HepG2 (cell line): ENCODE results near the gene PLCXD1. TPM values are rescaled to one million over a fixed set of nuclear protein-coding genes. Genes with fewer than 3 reads are reported as not detected.

Source experiments
- ATAC-seq: fragments of 200-7000 bp; cut with Tn5 transposase; 3 replicates; pipeline ENCODE4 v1.9.1; 2020; ENCODE audit warnings: mild to moderate bottlenecking, moderate library complexity
- BruUV-seq: library from RNA; stranded (reverse); fragments of 400-500 nt; replicated peaks from 2 replicates; lab custom pipeline; 2021; lab: Mats Ljungman, UMichigan
- CTCF ChIA-PET: fragments of 300-600 bp; formaldehyde crosslinking; extraction: SDS; loops from one replicate; lab custom pipeline; 2021; ENCODE audit warnings: low total read pairs, inconsistent platforms, low intra/inter-chr PET ratio; lab: Yijun Ruan, JAX
- POLR2A ChIA-PET: fragments of 350-600 bp; sonication (Branson Sonifier 250); formaldehyde crosslinking; loops from one replicate; lab custom pipeline; 2020; ENCODE audit warnings: antibody characterized with exemption, inconsistent platforms; lab: Yijun Ruan, JAX
- DNase-seq: peaks from one replicate; pipeline ENCODE4 v3.0.0-alpha.2; 2015; ENCODE audit warnings: low spot score
- FAIRE-seq: peaks from 3 replicates; lab custom pipeline; 2011; peaks lifted over from hg19 to GRCh38; lab: Jason Lieb, UNC
- H2AFZ ChIP-seq: one replicate; pipeline ENCODE4 v1.6.1; 2011; ENCODE audit warnings: low read length, inconsistent platforms
- H3K27ac ChIP-seq: fragments of 300-600 bp; 3 replicates; pipeline ENCODE4 v1.8.0; 2011; ENCODE audit warnings: mixed run types, mild to moderate bottlenecking, mixed read lengths, low read length, inconsistent platforms; ENCODE audit not compliant: insufficient read depth; ENCODE audit errors: extremely low read length
- H3K27me3 ChIP-seq, 2 experiments: fragments of 200-600 bp in 1 of 2; 2 replicates in 1 of 2; 3 replicates in 1 of 2; pipeline versions ENCODE4 v1.6.0 to v1.8.0; 2011; ENCODE audit warnings: low read length in 2 of 2, mild to moderate bottlenecking in 2 of 2, moderate library complexity in 2 of 2, inconsistent platforms in 1 of 2; ENCODE audit not compliant: insufficient read depth in 2 of 2, control insufficient read depth in 1 of 2
- H3K36me3 ChIP-seq, 2 experiments: fragments of 200-600 bp in 1 of 2; replicated peaks in 1 of 2; 2 replicates in 1 of 2; 3 replicates in 1 of 2; pipeline versions ENCODE4 v1.5.1 to v1.8.0; 2011; ENCODE audit warnings: low read length in 2 of 2, inconsistent platforms in 1 of 2; ENCODE audit not compliant: insufficient read depth in 2 of 2, control insufficient read depth in 1 of 2
- H3K4me1 ChIP-seq: 2 replicates; pipeline ENCODE4 v1.5.1; 2012; ENCODE audit warnings: low read length, inconsistent platforms; ENCODE audit not compliant: insufficient read depth
- H3K4me2 ChIP-seq: 2 replicates; pipeline ENCODE4 v1.6.0; 2011; ENCODE audit warnings: low read depth, low read length, inconsistent platforms
- H3K4me3 ChIP-seq, 3 experiments: fragments of 200-600 bp in 1 of 3; sonication (generic), shearing (Covaris generic) in 1 of 3; replicated peaks in 1 of 3; 2 replicates each; pipeline ENCODE4 v1.5.1; 2011 to 2016; ENCODE audit warnings: low read length in 3 of 3, inconsistent platforms in 2 of 3, low read depth in 2 of 3, mild to moderate bottlenecking in 2 of 3, control low read depth in 1 of 3, mixed read lengths in 1 of 3; ENCODE audit not compliant: insufficient read depth in 1 of 3
- H3K79me2 ChIP-seq: one replicate; pipeline ENCODE4 v1.6.1; 2011; ENCODE audit warnings: low read length, inconsistent platforms; ENCODE audit not compliant: insufficient read depth
- H3K9ac ChIP-seq: 2 replicates; pipeline ENCODE4 v1.6.0; 2011; ENCODE audit warnings: mild to moderate bottlenecking, low read depth, low read length, inconsistent platforms; ENCODE audit not compliant: insufficient read depth
- H3K9me3 ChIP-seq: 2 replicates; pipeline ENCODE4 v1.5.1; 2012; ENCODE audit warnings: mild to moderate bottlenecking, low read length
- H4K20me1 ChIP-seq: 2 replicates; pipeline ENCODE4 v1.6.0; 2011; ENCODE audit warnings: inconsistent platforms, mild to moderate bottlenecking, low read length, moderate library complexity; ENCODE audit not compliant: insufficient read depth
- AGO2 ChIP-seq: fragments of 200-400 bp; formaldehyde crosslinking; optimal IDR thresholded peaks from 2 replicates; pipeline ENCODE3; 2017; ENCODE audit warnings: mild to moderate bottlenecking, low read depth, low read length, moderate library complexity
- AHR ChIP-seq: IDR thresholded peaks from 2 replicates; pipeline ENCODE4 v1.6.1; 2018; ENCODE audit warnings: missing genetic modification reagents, missing compliant biosample characterization
- ATF7-NPFF ChIP-seq: sonication (generic); formaldehyde crosslinking; IDR thresholded peaks from 2 replicates; pipeline ENCODE4 v1.8.1; 2023; ENCODE audit warnings: mild to moderate bottlenecking, low read depth, missing genetic modification reagents, moderate library complexity
- BORCS8-MEF2B ChIP-seq: sonication (generic); formaldehyde crosslinking; IDR thresholded peaks from 2 replicates; pipeline ENCODE4 v1.8.0; 2022; ENCODE audit warnings: mild to moderate bottlenecking, missing genetic modification reagents
- KLF11 ChIP-seq: IDR thresholded peaks from 2 replicates; pipeline ENCODE4 v1.6.1; 2016; ENCODE audit warnings: missing compliant biosample characterization
- MIXL1 ChIP-seq: IDR thresholded peaks from 2 replicates; pipeline ENCODE4 v1.6.1; 2016
- MXI1 ChIP-seq: IDR thresholded peaks from 3 replicates; pipeline ENCODE4 v1.6.1; 2012; ENCODE audit warnings: low read depth, low read length, inconsistent platforms, borderline replicate concordance
- NFKB2 ChIP-seq: sonication (generic); formaldehyde crosslinking; IDR thresholded peaks from 2 replicates; pipeline ENCODE4 v1.4.0; 2020; ENCODE audit warnings: missing genetic modification reagents, borderline replicate concordance
- POLR2G ChIP-seq: fragments of 200-400 bp; formaldehyde crosslinking; IDR thresholded peaks from 2 replicates; pipeline ENCODE4 v1.6.1; 2018; ENCODE audit warnings: mild to moderate bottlenecking, low read depth, low read length, moderate library complexity
- RAD21 ChIP-seq: fragments of 450-650 bp; formaldehyde crosslinking; IDR thresholded peaks from 2 replicates; pipeline ENCODE4 v1.5.0; 2020; ENCODE audit warnings: mild to moderate bottlenecking
- TRIM24 ChIP-seq: sonication (generic); formaldehyde crosslinking; IDR thresholded peaks from 2 replicates; pipeline ENCODE4 v1.8.0; 2022; ENCODE audit warnings: mild to moderate bottlenecking, missing genetic modification reagents
- ZFP62 ChIP-seq: sonication (generic); formaldehyde crosslinking; IDR thresholded peaks from 2 replicates; pipeline ENCODE4 v1.4.0; 2020; ENCODE audit warnings: missing genetic modification reagents
- ZFY ChIP-seq: sonication (generic); formaldehyde crosslinking; IDR thresholded peaks from 2 replicates; pipeline ENCODE4 v1.4.0; 2020; ENCODE audit warnings: missing genetic modification reagents
- ZNF253 ChIP-seq: sonication (generic); formaldehyde crosslinking; IDR thresholded peaks from 2 replicates; pipeline ENCODE4 v1.8.0; 2022; ENCODE audit warnings: mild to moderate bottlenecking, missing genetic modification reagents, borderline replicate concordance
- ZNF280D ChIP-seq: sonication (generic); formaldehyde crosslinking; IDR thresholded peaks from 2 replicates; pipeline ENCODE4 v1.5.1; 2020; ENCODE audit warnings: mild to moderate bottlenecking, missing genetic modification reagents
- ZNF383 ChIP-seq: sonication (generic); formaldehyde crosslinking; IDR thresholded peaks from 2 replicates; pipeline ENCODE4 v1.4.0; 2020; ENCODE audit warnings: missing genetic modification reagents, mild to moderate bottlenecking, borderline replicate concordance
- ZNF597 ChIP-seq: sonication (generic); formaldehyde crosslinking; IDR thresholded peaks from 2 replicates; pipeline ENCODE4 v1.5.0; 2020; ENCODE audit warnings: missing genetic modification reagents
- ZNF724P ChIP-seq: sonication (generic); formaldehyde crosslinking; IDR thresholded peaks from 2 replicates; pipeline ENCODE4 v1.8.0; 2022; ENCODE audit warnings: missing genetic modification reagents, borderline replicate concordance
- ZNF773 ChIP-seq: sonication (generic); formaldehyde crosslinking; IDR thresholded peaks from 2 replicates; pipeline ENCODE4 v1.4.0; 2020; ENCODE audit warnings: missing genetic modification reagents, borderline replicate concordance
- WGBS: methylation state at CpG from one replicate; pipeline ENCODE4 v1.1.6; 2017; ENCODE audit warnings: low lambda C conversion rate; 5-methylcytosine and 5-hydroxymethylcytosine counted together
- in situ Hi-C: cut with HindIII; loops from 2 replicates; pipeline ENCODE4 v1.10.0; 2017; ENCODE audit warnings: low pct_unique_long_range_greater_than_20kb; ENCODE audit not compliant: extremely low pct_ligation_motif_present
- intact Hi-C: fragments of 100-400 bp; cut with micrococcal nuclease; formaldehyde crosslinking; loops from one replicate; pipeline ENCODE4 v1.10.0; 2022; ENCODE audit not compliant: unreplicated experiment
- polyA plus RNA-seq, 8 experiments: library from polyadenylated mRNA; depleted of rRNA in 3 of 8; stranded (reverse) in 7 of 8; unstranded in 1 of 8; fragments of >200 nt; fragmentation: Illumina TruSeq in 4 of 8; extraction: Trizol in 4 of 8; gene quantifications; 2 replicates each; pipeline versions ENCODE4 v1.2.1 to v1.2.3, GENCODE V29; 2011 to 2016; ENCODE audit warnings: low read depth in 4 of 8, missing spikeins in 1 of 8, mixed read lengths in 1 of 8; ENCODE audit not compliant: insufficient read depth in 1 of 8
- total RNA-seq, 5 experiments: library from RNA; depleted of rRNA; stranded (reverse); fragments of >200 nt; fragmentation: Illumina TruSeq; extraction: Trizol; gene quantifications; 2 replicates each; pipeline ENCODE4 v1.2.3, GENCODE V29; 2016; ENCODE audit warnings: low read depth in 1 of 5
- TF ChIP-seq, protein P1 (sequence below), 2 experiments: sonication (generic) in 1 of 2; formaldehyde crosslinking in 1 of 2; IDR thresholded peaks; 2 replicates each; pipeline versions ENCODE4 v1.4.0 to v1.6.1; 2018 to 2020; ENCODE audit warnings: missing genetic modification reagents in 2 of 2, borderline replicate concordance in 1 of 2, low read depth in 1 of 2, mild to moderate bottlenecking in 1 of 2, missing biosample characterization in 1 of 2

The PLCXD1 gene
- total and polyA plus RNA-seq, 2 of the 13 experiments (the other 11 are each of a cell fraction or from before 2014, with no cell fraction given): 87.7 to 153 TPM

GRCh38 chrX:290476-291166 is 9.4 kb downstream of the PLCXD1 start:
- ChIA-PET CTCF (no interaction called here), POLR2A (no interaction called here)
- no peak for DNase-seq
- Histone ChIP-seq H4K20me1 (peaks cover 46% of the 10 kb centered on the region), H3K4me1 (peaks cover 13% of the 10 kb centered on the region; the same call in 1 of the 2 replicates), H3K79me2 (peaks cover 7% of the 10 kb centered on the region), H2AFZ (no peak overlapping the region), H3K27me3 (no peaks in the 10 kb centered on the region), H3K9me3 (no peaks in the 10 kb centered on the region), H3K36me3 (peaks cover 32 to 69% of the 10 kb centered on the region in 2 experiments), H3K9ac (no peak overlapping the region), H3K4me3 (no peak overlapping the region), H3K4me2 (no peak overlapping the region), H3K27ac (no peak overlapping the region)
- FAIRE-seq: no peak
- in situ Hi-C loops: no loop called here
- intact Hi-C loops: no loop called here
- no peak for ATAC-seq
- WGBS: 98% methylated on average over 35 of the region's 42 CpGs
- no TSS peak for BruUV-seq
- TF ChIP-seq BORCS8-MEF2B (no peak), AGO2 (peak; percentile 93), ZNF253 (no peak), POLR2G (peak; percentile 26; the same call in 1 of the 2 replicates), ZFY (CRISPR knock-in tag) (no peak), TRIM24 (CRISPR knock-in tag) (no peak), MXI1 (no peak), ZNF597 (CRISPR knock-in tag) (no peak), ZNF724P (no peak), ZNF383 (CRISPR knock-in tag) (no peak), ZFP62 (no peak), NFKB2 (CRISPR knock-in tag) (no peak), MIXL1 (CRISPR knock-in tag) (no peak), KLF11 (CRISPR knock-in tag) (no peak), ZNF773 (CRISPR knock-in tag) (no peak), RAD21 (CRISPR knock-in tag) (no peak), ATF7-NPFF (no peak), ZNF280D (CRISPR knock-in tag) (no peak), AHR (no peak)
- TF ChIP-seq, protein P1, sequence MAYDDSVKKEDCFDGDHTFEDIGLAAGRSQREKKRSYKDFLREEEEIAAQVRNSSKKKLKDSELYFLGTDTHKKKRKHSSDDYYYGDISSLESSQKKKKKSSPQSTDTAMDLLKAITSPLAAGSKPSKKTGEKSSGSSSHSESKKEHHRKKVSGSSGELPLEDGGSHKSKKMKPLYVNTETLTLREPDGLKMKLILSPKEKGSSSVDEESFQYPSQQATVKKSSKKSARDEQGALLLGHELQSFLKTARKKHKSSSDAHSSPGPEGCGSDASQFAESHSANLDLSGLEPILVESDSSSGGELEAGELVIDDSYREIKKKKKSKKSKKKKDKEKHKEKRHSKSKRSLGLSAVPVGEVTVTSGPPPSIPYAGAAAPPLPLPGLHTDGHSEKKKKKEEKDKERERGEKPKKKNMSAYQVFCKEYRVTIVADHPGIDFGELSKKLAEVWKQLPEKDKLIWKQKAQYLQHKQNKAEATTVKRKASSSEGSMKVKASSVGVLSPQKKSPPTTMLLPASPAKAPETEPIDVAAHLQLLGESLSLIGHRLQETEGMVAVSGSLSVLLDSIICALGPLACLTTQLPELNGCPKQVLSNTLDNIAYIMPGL (CRISPR knock-in tag; IDR thresholded peaks at IDR 0.05; ENCODE audit: borderline replicate concordance in 1 of 2, low read depth in 1 of 2): no peak
